AG04449 (cell line): Measurements from ENCODE around the gene KDELR3.

Experiments used
- CTCF ChIA-PET: fragments of 350-600 bp; formaldehyde crosslinking; extraction: SDS; loops from one replicate; lab custom pipeline; 2021; ENCODE audit warnings: antibody characterized with exemption; lab: Yijun Ruan, JAX
- POLR2A ChIA-PET: fragments of 400-600, 350-600 bp; formaldehyde crosslinking; extraction: SDS; loops from one replicate; lab custom pipeline; 2020; ENCODE audit warnings: antibody characterized with exemption, inconsistent platforms; lab: Yijun Ruan, JAX
- DNase-seq: peaks from one replicate; pipeline ENCODE4 v3.0.0-alpha.2; 2010; ENCODE audit warnings: low read depth, low spot score
- H3K4me3 ChIP-seq: 2 replicates; pipeline ENCODE4 v1.5.1; 2011; ENCODE audit warnings: low read depth, mild to moderate bottlenecking, control low read depth, low read length
- TF ChIP-seq, protein P1 (sequence below): IDR thresholded peaks from one replicate; pipeline ENCODE4 v1.5.1; 2011; ENCODE audit warnings: mild to moderate bottlenecking, moderate library complexity, low read length, control low read depth, inconsistent platforms; ENCODE audit not compliant: insufficient read depth; ENCODE audit errors: missing control alignments

The KDELR3 gene

DNA sequence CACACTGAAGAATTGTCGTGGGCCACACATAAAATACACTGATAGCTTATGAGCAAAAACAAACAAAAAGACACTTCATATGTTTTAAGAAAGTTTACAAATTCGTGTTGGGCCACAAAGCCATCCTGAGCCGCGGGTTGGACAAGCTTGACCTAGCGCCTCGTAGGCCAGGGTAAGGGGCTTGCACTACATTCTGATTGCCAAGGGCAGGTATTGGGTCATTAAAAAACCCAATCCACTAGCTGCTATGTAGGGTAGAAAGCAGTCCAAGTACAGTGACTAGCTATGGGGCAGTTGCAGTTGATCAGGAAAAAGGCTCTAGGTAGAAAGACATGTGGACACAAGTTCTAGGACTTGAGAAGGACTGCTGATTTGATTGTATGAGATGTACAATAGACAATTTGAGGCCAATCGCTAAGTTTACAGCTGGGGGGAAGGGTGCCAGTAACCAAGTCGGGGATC, 14.0 kb downstream of the KDELR3 start:
- DNase-seq = no peak
- POLR2A ChIA-PET = interaction anchor here (0.5 to 2.1 kb wide), 4 partner anchors 9 to 72 kb away, joined by 4 to 6 read pairs (median 5); no protein-coding TSS in a partner anchor
- H3K4me3 ChIP-seq = no peak overlapping the region
- CTCF ChIA-PET = interaction anchor here (1.1 to 1.9 kb wide), 2 partner anchors 11 to 90 kb away, joined by 3 to 8 read pairs; no protein-coding TSS in a partner anchor
- TF ChIP-seq, protein P1, sequence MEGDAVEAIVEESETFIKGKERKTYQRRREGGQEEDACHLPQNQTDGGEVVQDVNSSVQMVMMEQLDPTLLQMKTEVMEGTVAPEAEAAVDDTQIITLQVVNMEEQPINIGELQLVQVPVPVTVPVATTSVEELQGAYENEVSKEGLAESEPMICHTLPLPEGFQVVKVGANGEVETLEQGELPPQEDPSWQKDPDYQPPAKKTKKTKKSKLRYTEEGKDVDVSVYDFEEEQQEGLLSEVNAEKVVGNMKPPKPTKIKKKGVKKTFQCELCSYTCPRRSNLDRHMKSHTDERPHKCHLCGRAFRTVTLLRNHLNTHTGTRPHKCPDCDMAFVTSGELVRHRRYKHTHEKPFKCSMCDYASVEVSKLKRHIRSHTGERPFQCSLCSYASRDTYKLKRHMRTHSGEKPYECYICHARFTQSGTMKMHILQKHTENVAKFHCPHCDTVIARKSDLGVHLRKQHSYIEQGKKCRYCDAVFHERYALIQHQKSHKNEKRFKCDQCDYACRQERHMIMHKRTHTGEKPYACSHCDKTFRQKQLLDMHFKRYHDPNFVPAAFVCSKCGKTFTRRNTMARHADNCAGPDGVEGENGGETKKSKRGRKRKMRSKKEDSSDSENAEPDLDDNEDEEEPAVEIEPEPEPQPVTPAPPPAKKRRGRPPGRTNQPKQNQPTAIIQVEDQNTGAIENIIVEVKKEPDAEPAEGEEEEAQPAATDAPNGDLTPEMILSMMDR = no peak

DNA sequence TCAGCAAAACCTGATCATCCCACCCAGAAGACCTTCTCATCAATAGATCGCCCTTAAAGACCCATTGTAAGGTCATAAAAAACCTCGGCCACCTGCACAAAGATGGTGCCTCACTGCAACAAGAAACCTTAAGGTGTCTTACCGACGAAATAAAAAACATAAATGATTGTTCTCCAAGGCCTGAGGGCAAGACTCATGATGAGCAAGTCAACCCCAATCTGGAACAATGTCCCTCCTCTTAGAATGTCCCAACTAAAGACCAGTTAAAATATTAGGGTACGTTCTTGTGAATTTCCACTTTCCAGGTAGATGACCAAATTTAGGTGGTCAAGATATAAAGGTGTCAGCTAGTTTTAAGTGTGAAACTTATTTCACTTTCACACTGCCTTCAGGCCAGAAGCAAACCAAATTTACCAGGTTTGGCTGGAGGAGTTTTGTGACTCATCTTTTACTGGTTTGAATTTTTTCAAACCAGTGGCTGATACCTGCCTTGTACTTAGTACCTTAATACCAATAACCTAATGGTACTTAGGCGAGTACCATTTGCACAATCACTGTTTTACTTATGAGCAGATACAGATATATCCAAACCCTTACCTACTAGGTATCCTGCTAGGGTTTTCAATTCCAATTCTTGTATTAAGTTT, 14.9 kb downstream of the KDELR3 start:
- TF ChIP-seq, protein P1 = no peak
- ChIA-PET POLR2A (interaction anchor here (1.1 kb wide), 1 partner anchor 9 kb away, joined by 4 read pairs; no protein-coding TSS in a partner anchor), CTCF (interaction anchor here (0.9 to 1.5 kb wide), 3 partner anchors 16 to 431 kb away, joined by 3 to 4 read pairs (median 4); no protein-coding TSS in a partner anchor)
- DNase-seq = no peak
- H3K4me3 ChIP-seq = no peak overlapping the region

DNA sequence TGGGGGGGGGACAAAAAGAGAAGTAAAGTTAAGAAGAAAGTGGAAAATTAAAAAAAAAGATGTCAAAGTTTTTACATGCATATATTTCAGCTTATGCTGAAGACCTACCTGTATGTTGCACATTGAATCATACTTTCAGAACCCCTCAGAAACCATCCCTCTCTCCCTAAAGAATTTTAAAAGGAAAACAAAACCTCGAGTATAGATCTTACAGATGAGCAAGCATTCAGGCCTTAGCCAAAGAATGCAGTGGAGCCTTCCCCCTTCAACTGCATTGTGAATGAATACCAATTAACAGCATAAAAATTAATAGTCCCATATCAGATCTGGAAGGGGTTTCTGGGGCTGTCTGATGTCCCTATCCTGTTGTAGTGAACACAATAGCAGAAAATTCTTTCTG, 16.3 kb downstream of the KDELR3 start:
- ChIA-PET POLR2A (interaction anchor here (1.4 kb wide), 1 partner anchor 16 kb away, joined by 4 read pairs; the partner anchor contains the start of gene KDELR3), CTCF (interaction anchor here (3.0 kb wide), 1 partner anchor 88 kb away, joined by 12 read pairs; no protein-coding TSS in a partner anchor)
- no peak for DNase-seq
- no peak overlapping the region for H3K4me3 ChIP-seq
- TF ChIP-seq, protein P1 = no peak

DNA sequence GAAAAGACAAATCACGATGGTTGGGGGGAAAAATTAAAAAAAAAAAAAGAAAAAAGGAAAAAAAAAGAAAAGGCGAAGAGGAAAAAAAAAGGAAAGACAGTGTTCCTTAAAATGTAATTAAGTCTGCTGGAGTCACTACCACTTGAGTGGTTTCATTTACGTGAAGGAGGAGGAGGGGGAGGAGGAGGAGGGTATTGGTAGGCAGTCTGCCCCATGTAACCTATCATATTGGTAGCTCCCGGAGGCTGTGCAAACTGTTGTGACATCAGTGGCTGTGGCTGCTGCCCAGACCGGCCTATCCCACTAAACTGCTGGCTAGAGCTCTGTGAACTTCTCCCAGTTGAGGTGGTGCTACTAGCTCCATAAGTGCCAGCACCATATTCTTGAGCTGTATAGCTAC, 17.9 kb downstream of the KDELR3 start:
- POLR2A ChIA-PET = interaction anchor here (0.9 kb wide), 1 partner anchor 13 kb away, joined by 3 read pairs; no protein-coding TSS in a partner anchor
- TF ChIP-seq, protein P1 = no peak
- H3K4me3 ChIP-seq = no peak overlapping the region
- DNase-seq = no peak
- CTCF ChIA-PET = interaction anchor here (2.4 to 3.0 kb wide), 2 partner anchors 10 to 86 kb away, joined by 7 to 12 read pairs; no protein-coding TSS in a partner anchor

DNA sequence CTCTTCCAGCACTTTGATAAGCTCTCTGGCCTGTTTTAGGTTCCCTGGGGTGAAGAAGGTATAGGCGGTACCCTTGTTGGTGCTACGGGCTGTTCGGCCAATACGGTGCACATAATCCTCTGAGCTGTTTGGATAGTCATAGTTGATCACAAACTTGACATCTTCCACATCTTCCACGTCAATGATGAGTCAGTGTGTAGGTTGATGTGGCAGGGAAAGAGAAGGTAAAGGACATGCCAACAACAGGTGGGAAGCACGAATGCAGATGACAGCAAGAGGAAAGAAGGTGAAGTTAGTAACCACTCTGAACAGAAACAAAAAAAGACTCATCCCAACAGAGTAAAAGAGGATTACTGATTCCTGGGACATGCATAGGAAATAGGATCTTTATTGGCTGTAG, 20.1 kb downstream of the KDELR3 start:
- DNase-seq = no peak
- CTCF ChIA-PET = no interaction called here
- H3K4me3 ChIP-seq = no peak overlapping the region
- TF ChIP-seq, protein P1 = no peak
- POLR2A ChIA-PET = no interaction called here

DNA sequence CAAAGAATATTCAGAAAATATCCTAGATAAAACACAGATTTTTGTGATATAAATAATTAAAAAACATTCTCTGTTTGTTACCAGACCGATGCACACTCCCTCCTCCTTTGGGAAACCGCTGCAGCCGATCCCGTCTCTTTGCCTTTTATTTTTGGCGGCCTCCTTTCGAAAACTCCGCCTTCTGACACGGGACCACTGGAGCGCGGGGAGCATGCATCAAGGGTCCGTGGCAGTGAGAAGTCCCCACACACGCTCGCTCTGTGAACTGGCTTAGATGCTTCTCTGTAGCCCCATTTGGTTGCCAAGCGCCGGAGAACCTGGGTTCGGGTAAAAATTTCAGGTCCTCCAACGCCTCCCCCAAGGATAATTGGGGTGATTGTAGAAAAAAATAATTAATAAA, 21.2 kb downstream of the KDELR3 start:
- TF ChIP-seq, protein P1 = no peak
- POLR2A ChIA-PET = no interaction called here
- H3K4me3 ChIP-seq = no peak overlapping the region
- no peak for DNase-seq
- CTCF ChIA-PET = interaction anchor here (3.1 kb wide), 1 partner anchor 437 kb away, joined by 11 read pairs; no protein-coding TSS in a partner anchor
